Measurements from ENCODE around the gene ITGA11. TPM values are rescaled to one million over a fixed set of nuclear protein-coding genes. Genes with fewer than 3 reads are reported as not detected.

ITGA11 gene
- total RNA-seq, 2 donors from 2014 or later: 0.99 to 1.0 TPM

DNA sequence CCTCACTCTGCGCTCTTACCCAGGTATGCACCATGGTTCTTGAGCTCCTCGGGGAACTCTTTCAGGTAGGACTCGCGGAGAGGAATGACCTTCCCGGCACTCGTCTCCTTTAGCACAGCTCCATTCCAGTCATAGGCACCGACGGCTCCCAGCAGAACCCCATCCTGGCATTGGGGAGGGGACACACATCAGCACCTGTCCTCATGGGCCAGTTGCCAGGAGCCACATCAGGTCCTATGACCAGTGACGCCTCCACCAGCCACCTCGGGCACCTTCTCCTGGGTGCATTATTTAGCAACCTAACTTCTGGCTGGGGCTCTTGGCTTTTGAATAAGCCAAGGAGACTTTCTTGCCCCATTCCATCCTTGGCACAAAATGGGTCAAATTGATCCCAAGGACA is 92.5 kb downstream of the ITGA11 start:
- 77 to 86% methylated on average over 2 to 10 of the region's 10 CpGs for WGBS, 2 donors
- TF ChIP-seq, protein P1, sequence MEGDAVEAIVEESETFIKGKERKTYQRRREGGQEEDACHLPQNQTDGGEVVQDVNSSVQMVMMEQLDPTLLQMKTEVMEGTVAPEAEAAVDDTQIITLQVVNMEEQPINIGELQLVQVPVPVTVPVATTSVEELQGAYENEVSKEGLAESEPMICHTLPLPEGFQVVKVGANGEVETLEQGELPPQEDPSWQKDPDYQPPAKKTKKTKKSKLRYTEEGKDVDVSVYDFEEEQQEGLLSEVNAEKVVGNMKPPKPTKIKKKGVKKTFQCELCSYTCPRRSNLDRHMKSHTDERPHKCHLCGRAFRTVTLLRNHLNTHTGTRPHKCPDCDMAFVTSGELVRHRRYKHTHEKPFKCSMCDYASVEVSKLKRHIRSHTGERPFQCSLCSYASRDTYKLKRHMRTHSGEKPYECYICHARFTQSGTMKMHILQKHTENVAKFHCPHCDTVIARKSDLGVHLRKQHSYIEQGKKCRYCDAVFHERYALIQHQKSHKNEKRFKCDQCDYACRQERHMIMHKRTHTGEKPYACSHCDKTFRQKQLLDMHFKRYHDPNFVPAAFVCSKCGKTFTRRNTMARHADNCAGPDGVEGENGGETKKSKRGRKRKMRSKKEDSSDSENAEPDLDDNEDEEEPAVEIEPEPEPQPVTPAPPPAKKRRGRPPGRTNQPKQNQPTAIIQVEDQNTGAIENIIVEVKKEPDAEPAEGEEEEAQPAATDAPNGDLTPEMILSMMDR (IDR thresholded peaks at IDR 0.05): no peak
- TF ChIP-seq POLR2A (IDR thresholded peaks at IDR 0.05): no peak
- ATAC-seq: no peak
- Histone ChIP-seq H3K4me1 (peaks cover 12% of the 10 kb centered on the region), H3K27me3 (no peaks in the 10 kb centered on the region), H3K27ac (no peak overlapping the region), H3K4me3 (no peak overlapping the region), H3K9me3 (no peaks in the 10 kb centered on the region), H3K36me3 (replicated peaks in 1 of 2; ENCODE audit: insufficient read depth in 1 of 2, low read depth in 2 of 2) (no peaks in the 10 kb centered on the region)
- intact Hi-C loops (cut with DNase I): no loop called here
- no peak for DNase-seq

DNA sequence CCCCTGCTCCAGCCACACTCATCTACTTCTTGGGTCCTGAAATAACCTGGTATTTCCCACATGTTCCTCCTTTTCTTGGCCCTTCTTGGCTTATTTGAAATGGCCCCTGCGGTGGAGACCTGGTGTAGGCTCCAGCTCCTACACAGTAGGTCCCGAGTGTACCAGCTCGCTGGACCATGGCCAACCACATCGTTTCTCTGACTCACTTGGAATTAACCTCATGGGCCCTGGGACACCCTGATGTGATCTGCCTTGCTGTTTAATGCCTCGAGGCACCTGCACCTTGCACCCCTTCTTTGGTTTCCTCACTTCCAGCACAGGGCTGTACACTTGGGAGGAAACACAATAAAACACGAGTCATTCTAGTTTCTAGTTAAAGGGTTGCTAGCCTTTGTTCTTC is 94.1 kb downstream of the ITGA11 start:
- H3K4me1 ChIP-seq: peaks cover 23% of the 10 kb centered on the region
- H3K27ac ChIP-seq: no peak overlapping the region
- no peaks in the 10 kb centered on the region for H3K27me3 ChIP-seq
- DNase-seq: no peak
- H3K36me3 ChIP-seq (replicated peaks in 1 of 2; ENCODE audit: insufficient read depth in 1 of 2, low read depth in 2 of 2): no peaks in the 10 kb centered on the region
- TF ChIP-seq, protein P1 (IDR thresholded peaks at IDR 0.05): no peak
- no peak for TF ChIP-seq POLR2A (IDR thresholded peaks at IDR 0.05)
- no peak for ATAC-seq
- intact Hi-C loops (cut with DNase I): no loop called here
- 56 to 62% methylated on average over 6 of the region's 6 CpGs for WGBS, 2 donors
- H3K4me3 ChIP-seq: no peak overlapping the region
- no peaks in the 10 kb centered on the region for H3K9me3 ChIP-seq

DNA sequence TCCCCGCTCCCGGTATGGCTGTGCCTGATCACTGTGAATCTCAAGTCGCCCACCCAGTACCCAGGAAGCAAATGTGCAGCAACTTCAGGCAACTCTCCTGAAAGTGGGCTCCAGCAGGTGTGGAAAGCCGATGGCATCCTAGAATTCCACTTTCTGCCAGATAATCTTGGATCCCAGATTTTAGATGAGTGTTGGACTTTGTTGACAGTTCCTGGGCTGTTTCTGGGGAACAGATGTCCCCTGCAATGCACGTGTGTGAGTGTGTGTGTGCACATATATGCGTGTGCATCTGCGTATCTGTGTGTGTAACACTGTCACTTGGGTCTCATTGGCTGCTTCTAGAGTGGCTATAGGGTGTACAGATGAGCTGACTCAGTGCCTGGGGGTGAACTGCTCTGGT is 95.4 kb downstream of the ITGA11 start:
- TF ChIP-seq, protein P1 (IDR thresholded peaks at IDR 0.05): no peak
- no peak for TF ChIP-seq POLR2A (IDR thresholded peaks at IDR 0.05)
- ATAC-seq (no peak), DNase-seq (no peak)
- Histone ChIP-seq H3K4me3 (no peak overlapping the region), H3K36me3 (replicated peaks in 1 of 2; ENCODE audit: insufficient read depth in 1 of 2, low read depth in 2 of 2) (no peaks in the 10 kb centered on the region), H3K4me1 (peaks cover 23% of the 10 kb centered on the region), H3K9me3 (no peaks in the 10 kb centered on the region), H3K27ac (no peak overlapping the region), H3K27me3 (no peaks in the 10 kb centered on the region)
- 70 to 77% methylated on average over 6 to 7 of the region's 7 CpGs for WGBS, 2 donors
- intact Hi-C loops (cut with DNase I): no loop called here

DNA sequence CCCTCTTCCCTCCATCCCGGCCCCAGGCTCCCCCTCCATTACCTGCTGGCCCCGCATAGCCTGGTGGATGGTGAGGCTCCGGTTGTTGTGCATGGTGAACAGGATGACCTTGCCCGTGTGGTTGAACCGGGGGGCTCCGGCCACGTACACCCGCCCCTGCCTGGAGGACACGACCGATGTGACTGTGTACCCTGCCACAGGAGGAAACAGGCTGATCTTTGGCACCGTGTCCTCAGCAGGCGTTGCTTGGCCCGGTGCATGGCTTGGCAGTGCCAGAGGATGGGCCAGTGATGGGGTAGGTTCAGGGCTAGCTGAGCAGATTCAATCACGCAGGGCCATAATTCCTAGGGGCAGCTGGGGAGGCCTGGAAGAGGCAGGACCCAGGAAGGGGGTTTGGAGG is 96.3 kb downstream of the ITGA11 start:
- Histone ChIP-seq H3K27me3 (no peaks in the 10 kb centered on the region), H3K9me3 (no peaks in the 10 kb centered on the region), H3K27ac (peak overlapping the region in 3 of 4 donors; percentile 66 to 79 (median 71)), H3K36me3 (replicated peaks in 1 of 2; ENCODE audit: insufficient read depth in 1 of 2, low read depth in 2 of 2) (no peaks in the 10 kb centered on the region), H3K4me3 (no peak overlapping the region), H3K4me1 (peaks cover 23% of the 10 kb centered on the region)
- DNase-seq (peak in 1 of 4 donors; percentile 29), ATAC-seq (peak; percentile 42)
- no peak for TF ChIP-seq POLR2A (IDR thresholded peaks at IDR 0.05)
- TF ChIP-seq, protein P1 (IDR thresholded peaks at IDR 0.05): no peak
- intact Hi-C loops (cut with DNase I): no loop called here
- WGBS, 2 donors: 64 to 80% methylated on average over 3 to 14 of the region's 14 CpGs

DNA sequence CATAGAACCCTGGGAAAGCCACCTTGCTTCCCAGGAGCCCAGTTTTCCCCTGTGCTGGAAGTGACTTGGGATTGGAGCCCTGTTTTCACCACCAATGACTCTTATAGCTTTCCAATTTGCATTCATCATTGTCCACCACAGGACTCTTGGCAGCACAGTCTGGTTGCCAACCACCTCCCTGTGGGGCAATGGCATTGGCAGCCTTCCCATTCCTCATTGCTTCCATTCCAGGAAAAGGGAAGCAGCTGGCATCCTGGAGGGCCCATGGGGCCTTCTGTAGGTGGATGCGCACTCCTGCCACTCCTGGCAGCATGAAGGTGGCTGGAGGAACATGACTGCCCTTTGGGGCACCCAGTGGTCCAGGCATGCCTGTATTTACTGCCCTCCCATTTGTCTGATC is 96.7 kb downstream of the ITGA11 start:
- Histone ChIP-seq H3K27me3 (no peaks in the 10 kb centered on the region), H3K36me3 (replicated peaks in 1 of 2; ENCODE audit: insufficient read depth in 1 of 2, low read depth in 2 of 2) (no peaks in the 10 kb centered on the region), H3K4me3 (no peak overlapping the region), H3K9me3 (no peaks in the 10 kb centered on the region), H3K4me1 (peaks cover 23% of the 10 kb centered on the region), H3K27ac (peak overlapping the region; percentile 12 to 79 (median 68))
- no peak for TF ChIP-seq POLR2A (IDR thresholded peaks at IDR 0.05)
- TF ChIP-seq, protein P1 (IDR thresholded peaks at IDR 0.05): no peak
- intact Hi-C loops (cut with DNase I): no loop called here
- 60 to 74% methylated on average over 1 of the region's 1 CpG for WGBS, 2 donors
- DNase-seq (peak; percentile 63 to 81 (median 74)), ATAC-seq (peak; percentile 82)
